Activated naive CD4-positive, alpha-beta T cell treated with anti-CD3 and anti-CD28 coated beads, Interleukin-2, amount 50 U/mL, for 24 hours (primary cell): ENCODE data around the gene HTRA1.

Experiments used
- H3K27ac Mint-ChIP-seq: one replicate; pipeline ENCODE4 v1.8.0; 2021; ENCODE audit warnings: mild to moderate bottlenecking, mixed read lengths
- H3K27me3 Mint-ChIP-seq: one replicate; pipeline ENCODE4 v1.8.0; 2021; ENCODE audit warnings: mixed read lengths
- H3K36me3 Mint-ChIP-seq: one replicate; pipeline ENCODE4 v1.8.0; 2021; ENCODE audit warnings: mixed read lengths
- H3K4me1 Mint-ChIP-seq: one replicate; pipeline ENCODE4 v1.8.0; 2021; ENCODE audit warnings: mixed read lengths
- H3K4me3 Mint-ChIP-seq: one replicate; pipeline ENCODE4 v1.8.0; 2021; ENCODE audit warnings: mild to moderate bottlenecking, mixed read lengths
- H3K9me3 Mint-ChIP-seq: one replicate; pipeline ENCODE4 v1.8.0; 2021; ENCODE audit warnings: mixed read lengths

HTRA1 gene

GRCh38 chr10:122555442-122555841 is 94.1 kb downstream of the HTRA1 start:
- Mint-ChIP-seq H3K27ac (no peak overlapping the region), H3K9me3 (no peaks in the 10 kb centered on the region), H3K36me3 (no peaks in the 10 kb centered on the region)

DNA sequence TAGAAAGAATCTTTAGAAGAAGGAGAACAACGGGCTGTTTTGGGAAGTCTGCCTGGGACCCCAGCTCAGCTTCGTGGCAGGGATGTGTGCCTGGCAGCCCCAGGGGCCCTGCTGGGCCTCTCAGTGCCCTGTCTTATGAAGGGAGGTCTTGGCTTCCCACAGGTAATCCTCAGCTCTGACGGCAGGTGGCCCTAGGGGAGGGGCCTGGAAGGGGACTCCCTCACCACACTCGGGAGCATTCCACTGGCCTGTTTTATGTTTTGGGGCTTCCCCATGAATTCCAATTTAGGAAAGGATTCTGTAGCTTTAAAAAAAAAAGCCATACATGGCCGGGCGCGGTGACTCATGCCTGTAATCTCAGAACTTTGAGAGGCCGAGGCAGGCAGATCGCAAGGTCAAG is 96.2 kb downstream of the HTRA1 start:
- no peaks in the 10 kb centered on the region for H3K9me3 Mint-ChIP-seq
- no peak overlapping the region for H3K27ac Mint-ChIP-seq
- peaks cover 2% of the 10 kb centered on the region for H3K27me3 Mint-ChIP-seq
- H3K4me3 Mint-ChIP-seq: no peak overlapping the region
- H3K36me3 Mint-ChIP-seq: no peaks in the 10 kb centered on the region
- H3K4me1 Mint-ChIP-seq: peaks cover 13% of the 10 kb centered on the region

More at GRCh38 chr10:122555442-122555841, 94.1 kb downstream of the HTRA1 start:
- H3K27me3 Mint-ChIP-seq: no peaks in the 10 kb centered on the region
- peaks cover 26% of the 10 kb centered on the region for H3K4me1 Mint-ChIP-seq
- no peak overlapping the region for H3K4me3 Mint-ChIP-seq

DNA sequence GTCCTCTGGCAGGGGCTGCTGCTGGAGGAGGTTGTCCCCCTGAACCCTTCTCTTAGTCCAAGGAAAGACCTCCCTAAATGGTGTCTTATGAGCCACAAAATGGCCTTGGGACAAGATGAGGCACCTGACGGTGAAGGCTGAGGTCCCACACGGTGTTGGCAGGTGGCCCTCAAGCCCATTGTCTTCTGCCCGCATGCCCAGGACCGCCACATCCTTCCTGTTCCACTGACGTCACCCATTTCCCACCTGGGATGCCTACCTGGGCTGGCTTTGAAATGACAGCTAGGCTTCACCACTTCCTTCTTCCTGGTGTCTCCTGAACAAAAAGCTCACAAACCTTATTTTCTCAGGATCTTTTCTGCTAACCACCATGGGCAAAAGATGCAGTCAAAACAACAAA is 97.1 kb downstream of the HTRA1 start:
- H3K4me1 Mint-ChIP-seq: peaks cover 13% of the 10 kb centered on the region
- H3K9me3 Mint-ChIP-seq: no peaks in the 10 kb centered on the region
- H3K36me3 Mint-ChIP-seq: no peaks in the 10 kb centered on the region
- H3K27ac Mint-ChIP-seq: no peak overlapping the region
- no peak overlapping the region for H3K4me3 Mint-ChIP-seq
- peaks cover 3% of the 10 kb centered on the region for H3K27me3 Mint-ChIP-seq

GRCh38 chr10:122559228-122559627 is 97.9 kb downstream of the HTRA1 start:
- Mint-ChIP-seq H3K27me3 (peaks cover 3% of the 10 kb centered on the region), H3K36me3 (no peaks in the 10 kb centered on the region), H3K27ac (no peak overlapping the region), H3K4me3 (no peak overlapping the region), H3K9me3 (no peaks in the 10 kb centered on the region), H3K4me1 (peaks cover 13% of the 10 kb centered on the region)

GRCh38 chr10:122560279-122560804 is 99.0 kb downstream of the HTRA1 start, which contains the start of gene DMBT1:
DMBT1 (plus strand) TSS chr10:122560754; CDS start chr10:122560771, 17 bp downstream.
- no peak within 1 kb of the TSS for H3K27ac Mint-ChIP-seq
- no peaks in the 10 kb centered on the region for H3K9me3 Mint-ChIP-seq
- H3K4me3 Mint-ChIP-seq: no peak within 1 kb of the TSS
- peaks cover 6% of the 10 kb centered on the region for H3K27me3 Mint-ChIP-seq
- peaks cover 13% of the 10 kb centered on the region for H3K4me1 Mint-ChIP-seq
- no peaks in the 10 kb centered on the region for H3K36me3 Mint-ChIP-seq

DNA sequence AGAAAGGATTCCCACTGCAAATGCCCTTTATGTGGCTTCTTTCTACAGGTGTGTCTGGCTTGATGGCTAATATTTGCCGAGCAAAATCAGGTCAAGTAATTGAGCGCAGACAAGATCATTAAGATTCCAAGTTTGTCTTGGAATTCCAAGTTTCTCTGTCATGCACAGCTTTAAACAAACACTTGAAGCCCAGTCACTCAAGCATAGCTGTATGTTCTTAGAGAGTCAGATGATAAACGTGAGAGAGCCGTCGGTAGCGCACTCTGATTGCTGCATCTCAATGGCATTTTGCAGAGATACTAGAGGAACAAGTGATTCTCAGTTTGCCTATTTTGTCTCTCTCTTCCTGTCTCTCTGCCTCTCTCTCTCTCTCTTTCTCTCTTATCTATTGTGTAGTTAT is 99.9 kb downstream of the HTRA1 start:
- H3K27ac Mint-ChIP-seq: no peak overlapping the region
- H3K36me3 Mint-ChIP-seq: no peaks in the 10 kb centered on the region
- H3K4me3 Mint-ChIP-seq: no peak overlapping the region
- H3K4me1 Mint-ChIP-seq: peaks cover 13% of the 10 kb centered on the region
- peaks cover 11% of the 10 kb centered on the region for H3K27me3 Mint-ChIP-seq
- H3K9me3 Mint-ChIP-seq: no peaks in the 10 kb centered on the region

- no peak overlapping the region for H3K27ac Mint-ChIP-seq
- H3K4me3 Mint-ChIP-seq: no peak overlapping the region
- no peaks in the 10 kb centered on the region for H3K9me3 Mint-ChIP-seq
- peaks cover 13% of the 10 kb centered on the region for H3K4me1 Mint-ChIP-seq
- H3K27me3 Mint-ChIP-seq: peaks cover 11% of the 10 kb centered on the region
- H3K36me3 Mint-ChIP-seq: no peaks in the 10 kb centered on the region
These were observed 100.4 kb downstream of the HTRA1 start for GRCh38 chr10:122561792-122562191.
